SK-N-SH (cell line): ENCODE results near the gene NAXE. TPM values are rescaled to one million over a fixed set of nuclear protein-coding genes. Genes with fewer than 3 reads are reported as not detected.

Source experiments
- CTCF ChIA-PET: fragments of 300-600, 350-600 bp; formaldehyde crosslinking; extraction: SDS; loops from one replicate; lab custom pipeline; 2021; lab: Yijun Ruan, JAX
- POLR2A ChIA-PET: fragments of 350-600 bp; sonication (Branson Sonifier 250); formaldehyde crosslinking; extraction: SDS; loops from one replicate; lab custom pipeline; 2020; ENCODE audit warnings: antibody characterized with exemption, inconsistent platforms; lab: Yijun Ruan, JAX
- DNase-seq: peaks from one replicate; pipeline ENCODE4 v3.0.0; 2012
- H2AFZ ChIP-seq: fragments of 200-600 bp; sonication (generic); 2 replicates; pipeline ENCODE4 v1.8.1; 2016; ENCODE audit warnings: antibody characterized with exemption, mild to moderate bottlenecking, low read depth
- H3F3A ChIP-seq: fragments of 200-600 bp; sonication (generic); replicated peaks from 2 replicates; pipeline ENCODE3; 2016; ENCODE audit warnings: antibody characterized with exemption, mild to moderate bottlenecking; ENCODE audit not compliant: insufficient read depth
- H3K27ac ChIP-seq, 2 experiments: fragments of 200-500 bp in 1 of 2; fragments of 200-600 bp in 1 of 2; sonication (Bioruptor generic) in 1 of 2; sonication (generic), shearing (Covaris generic) in 1 of 2; 2 replicates each; pipeline versions ENCODE4 v1.5.1 to v1.6.1; 2014 to 2016; ENCODE audit warnings: low read depth in 2 of 2, inconsistent platforms in 1 of 2, low read length in 1 of 2, mild to moderate bottlenecking in 1 of 2, mixed read lengths in 1 of 2
- H3K27me3 ChIP-seq: fragments of 200-600 bp; sonication (generic), shearing (Covaris generic); 2 replicates; pipeline ENCODE4 v1.6.1; 2016; ENCODE audit warnings: mixed run types; ENCODE audit not compliant: insufficient read depth
- H3K36me3 ChIP-seq, 2 experiments: fragments of 200-500 bp in 1 of 2; fragments of 200-600 bp in 1 of 2; sonication (Bioruptor generic) in 1 of 2; sonication (generic) in 1 of 2; replicated peaks in 1 of 2; 2 replicates each; pipeline versions ENCODE3 to v1.5.1; 2014 to 2016; ENCODE audit warnings: low read length in 1 of 2, mild to moderate bottlenecking in 1 of 2; ENCODE audit not compliant: insufficient read depth in 2 of 2, control insufficient read depth in 1 of 2
- H3K4me1 ChIP-seq, 2 experiments: fragments of 200-500 bp in 1 of 2; fragments of 200-600 bp in 1 of 2; sonication (Bioruptor generic) in 1 of 2; sonication (generic), shearing (Covaris generic) in 1 of 2; 2 replicates each; pipeline versions ENCODE4 v1.5.1 to v1.6.1; 2014 to 2016; ENCODE audit warnings: low read depth in 1 of 2, low read length in 1 of 2, mixed run types in 1 of 2; ENCODE audit not compliant: insufficient read depth in 2 of 2, control insufficient read depth in 1 of 2
- H3K4me2 ChIP-seq: fragments of 200-600 bp; sonication (generic), shearing (Covaris generic); 2 replicates; pipeline ENCODE4 v1.6.1; 2017; ENCODE audit warnings: mixed run types
- H3K4me3 ChIP-seq, 2 experiments: fragments of 200-500 bp in 1 of 2; fragments of 200-600 bp in 1 of 2; sonication (Bioruptor generic) in 1 of 2; sonication (generic), shearing (Covaris generic) in 1 of 2; 2 replicates each; pipeline versions ENCODE4 v1.5.1 to v1.8.1; 2014 to 2016; ENCODE audit warnings: low read depth in 2 of 2, inconsistent platforms in 1 of 2, low read length in 1 of 2, mild to moderate bottlenecking in 1 of 2, mixed read lengths in 1 of 2, moderate library complexity in 1 of 2
- H3K79me2 ChIP-seq: fragments of 200-600 bp; sonication (generic); 2 replicates; pipeline ENCODE4 v1.8.1; 2017; ENCODE audit warnings: mild to moderate bottlenecking; ENCODE audit not compliant: insufficient read depth
- H3K9ac ChIP-seq: fragments of 200-600 bp; sonication (generic); 2 replicates; pipeline ENCODE4 v1.6.1; 2017; ENCODE audit warnings: mixed run types
- H3K9me2 ChIP-seq: fragments of 200-600 bp; sonication (generic); 2 replicates; pipeline ENCODE4 v1.6.1; 2017; ENCODE audit warnings: mixed run types
- H3K9me3 ChIP-seq: fragments of 200-600 bp; sonication (generic); 2 replicates; pipeline ENCODE4 v1.6.1; 2017; ENCODE audit warnings: mixed run types, mild to moderate bottlenecking, moderate library complexity
- H4K20me1 ChIP-seq: fragments of 200-600 bp; sonication (generic); 2 replicates; pipeline ENCODE4 v1.6.1; 2017; ENCODE audit warnings: mild to moderate bottlenecking, mixed run types; ENCODE audit not compliant: insufficient read depth
- CHD2 ChIP-seq: fragments of 150-350 bp; IDR thresholded peaks from 2 replicates; pipeline ENCODE4 v1.6.1; 2018; ENCODE audit warnings: low read length; ENCODE audit not compliant: partially characterized antibody
- EP300 ChIP-seq, 2 experiments: IDR thresholded peaks; 2 replicates each; pipeline versions ENCODE4 v1.4.0 to v1.6.1; 2012; ENCODE audit warnings: borderline replicate concordance in 1 of 2, low read depth in 1 of 2, low read length in 1 of 2
- FOXM1 ChIP-seq: IDR thresholded peaks from 2 replicates; pipeline ENCODE4 v1.4.0; 2012; ENCODE audit warnings: low read depth, mild to moderate bottlenecking
- MAX ChIP-seq: IDR thresholded peaks from 2 replicates; pipeline ENCODE4 v1.4.0; 2012; ENCODE audit warnings: low read depth
- MXI1 ChIP-seq: IDR thresholded peaks from 2 replicates; pipeline ENCODE4 v1.6.1; 2012; ENCODE audit warnings: mild to moderate bottlenecking, low read depth, low read length, improper control_type of control experiment
- NRF1 ChIP-seq: IDR thresholded peaks from 2 replicates; pipeline ENCODE4 v1.6.1; 2012; ENCODE audit warnings: low read depth, mild to moderate bottlenecking, low read length
- PBX3 ChIP-seq: IDR thresholded peaks from 2 replicates; pipeline ENCODE4; 2012
- RAD21 ChIP-seq: IDR thresholded peaks from 2 replicates; pipeline ENCODE4 v1.6.1; 2012; ENCODE audit warnings: mild to moderate bottlenecking, low read length
- TAF1 ChIP-seq: IDR thresholded peaks from 2 replicates; pipeline ENCODE4 v1.6.1; 2012; ENCODE audit warnings: low read depth, mild to moderate bottlenecking, low read length, moderate library complexity, borderline replicate concordance
- TCF12 ChIP-seq: IDR thresholded peaks from 2 replicates; pipeline ENCODE4 v1.4.0; 2012
- YY1 ChIP-seq: IDR thresholded peaks from 2 replicates; pipeline ENCODE4 v1.4.0; 2012; ENCODE audit warnings: low read depth, mild to moderate bottlenecking
- ZBTB33 ChIP-seq: IDR thresholded peaks from 2 replicates; pipeline ENCODE4 v1.4.0; 2012; ENCODE audit warnings: low read depth, borderline replicate concordance
- WGBS: methylation state at CpG from one replicate; pipeline ENCODE4 v1.1.6; 2017; ENCODE audit warnings: low lambda C conversion rate; 5-methylcytosine and 5-hydroxymethylcytosine counted together
- polyA plus RNA-seq, 3 experiments: library from polyadenylated mRNA; depleted of rRNA; stranded (reverse); fragments of >200 nt; gene quantifications; 2 replicates each; pipeline ENCODE4 v1.2.3, GENCODE V29; 2012

NAXE gene
- polyA plus RNA-seq, 1 of the 3 experiments (the other 2 are of a cell fraction): 98.4 TPM

GRCh38 chr1:156556354-156556753 is 35.2 kb upstream of the NAXE start:
- Histone ChIP-seq H3K4me3 (no peak overlapping the region), H2AFZ (no peak overlapping the region), H3F3A (no peaks in the 10 kb centered on the region), H3K79me2 (no peaks in the 10 kb centered on the region), H3K27ac (no peak overlapping the region), H3K9ac (no peak overlapping the region), H3K36me3 (peaks cover 6 to 29% of the 10 kb centered on the region in 2 experiments), H3K4me2 (no peak overlapping the region), H3K27me3 (no peaks in the 10 kb centered on the region), H3K9me3 (no peaks in the 10 kb centered on the region), H4K20me1 (no peaks in the 10 kb centered on the region), H3K9me2 (no peaks in the 10 kb centered on the region), H3K4me1 (peaks cover 0 to 3% of the 10 kb centered on the region in 2 experiments; a peak in 1 of 4 replicates)
- no peak for DNase-seq
- ChIA-PET CTCF (interaction anchor here (0.8 to 1.3 kb wide), 2 partner anchors 25 to 111 kb away, joined by 3 read pairs; no protein-coding TSS in a partner anchor), POLR2A (no interaction called here)
- WGBS: 75% methylated on average over 9 of the region's 9 CpGs
- TF ChIP-seq RAD21: no peak
- no peak for TF ChIP-seq YY1
- TF ChIP-seq TAF1: no peak
- TF ChIP-seq MAX: no peak
- no peak for TF ChIP-seq ZBTB33
- TF ChIP-seq FOXM1: no peak
- TF ChIP-seq TCF12: no peak
- TF ChIP-seq MXI1: no peak
- TF ChIP-seq CHD2: no peak

- no peak overlapping the region for H3K9ac ChIP-seq
- no peaks in the 10 kb centered on the region for H4K20me1 ChIP-seq
- H3K4me1 ChIP-seq: peaks cover 0 to 3% of the 10 kb centered on the region in 2 experiments; a peak in 1 of 4 replicates
- DNase-seq: no peak
- H3K4me3 ChIP-seq: no peak overlapping the region
- no peaks in the 10 kb centered on the region for H3K27me3 ChIP-seq
- no peaks in the 10 kb centered on the region for H3K79me2 ChIP-seq
- no peaks in the 10 kb centered on the region for H3F3A ChIP-seq
- H3K27ac ChIP-seq: no peak overlapping the region
- TF ChIP-seq NRF1: no peak
- TF ChIP-seq EP300 (IDR thresholded peaks at IDR 0.05; ENCODE audit: borderline replicate concordance in 1 of 2, low read depth in 1 of 2, low read length in 1 of 2): no peak
- no peak for TF ChIP-seq FOXM1
- no peak for TF ChIP-seq PBX3
- TF ChIP-seq, all 33 proteins: peak for 0
- CTCF ChIA-PET: interaction anchor here (1.8 kb wide), 1 partner anchor 79 kb away, joined by 4 read pairs; no protein-coding TSS in a partner anchor
- H3K9me2 ChIP-seq: no peaks in the 10 kb centered on the region
- WGBS: 84% methylated on average over 7 of the region's 8 CpGs
- H2AFZ ChIP-seq: no peak overlapping the region
- no peaks in the 10 kb centered on the region for H3K9me3 ChIP-seq
- peaks cover 6 to 44% of the 10 kb centered on the region in 2 experiments for H3K36me3 ChIP-seq
- no peak overlapping the region for H3K4me2 ChIP-seq
- POLR2A ChIA-PET: interaction anchor here (1.4 kb wide), 1 partner anchor 59 kb away, joined by 4 read pairs; the partner anchor contains the start of gene MEF2D
These were observed 32.3 kb upstream of the NAXE start for GRCh38 chr1:156559086-156559796.
